ENCODE data around the gene SEC14L3.

SEC14L3 gene

GRCh38 chr22:30432520-30432919 is 39.3 kb downstream of the SEC14L3 start:
- TF ChIP-seq POLR2A (IDR thresholded peaks at IDR 0.05; ENCODE audit: extremely low read depth, insufficient read length) (no peak), MYC (IDR thresholded peaks at IDR 0.05; ENCODE audit: low read depth, low read length) (no peak), MAX (IDR thresholded peaks at IDR 0.05; ENCODE audit: low read depth, low read length) (no peak)
- TF ChIP-seq, protein P1, sequence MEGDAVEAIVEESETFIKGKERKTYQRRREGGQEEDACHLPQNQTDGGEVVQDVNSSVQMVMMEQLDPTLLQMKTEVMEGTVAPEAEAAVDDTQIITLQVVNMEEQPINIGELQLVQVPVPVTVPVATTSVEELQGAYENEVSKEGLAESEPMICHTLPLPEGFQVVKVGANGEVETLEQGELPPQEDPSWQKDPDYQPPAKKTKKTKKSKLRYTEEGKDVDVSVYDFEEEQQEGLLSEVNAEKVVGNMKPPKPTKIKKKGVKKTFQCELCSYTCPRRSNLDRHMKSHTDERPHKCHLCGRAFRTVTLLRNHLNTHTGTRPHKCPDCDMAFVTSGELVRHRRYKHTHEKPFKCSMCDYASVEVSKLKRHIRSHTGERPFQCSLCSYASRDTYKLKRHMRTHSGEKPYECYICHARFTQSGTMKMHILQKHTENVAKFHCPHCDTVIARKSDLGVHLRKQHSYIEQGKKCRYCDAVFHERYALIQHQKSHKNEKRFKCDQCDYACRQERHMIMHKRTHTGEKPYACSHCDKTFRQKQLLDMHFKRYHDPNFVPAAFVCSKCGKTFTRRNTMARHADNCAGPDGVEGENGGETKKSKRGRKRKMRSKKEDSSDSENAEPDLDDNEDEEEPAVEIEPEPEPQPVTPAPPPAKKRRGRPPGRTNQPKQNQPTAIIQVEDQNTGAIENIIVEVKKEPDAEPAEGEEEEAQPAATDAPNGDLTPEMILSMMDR (IDR thresholded peaks at IDR 0.05; ENCODE audit: low read depth, low read length) = no peak
- H3K4me3 ChIP-seq (ENCODE audit: low read depth, low read length) = no peak overlapping the region
- no peak for DNase-seq (ENCODE audit: low read depth)

DNA sequence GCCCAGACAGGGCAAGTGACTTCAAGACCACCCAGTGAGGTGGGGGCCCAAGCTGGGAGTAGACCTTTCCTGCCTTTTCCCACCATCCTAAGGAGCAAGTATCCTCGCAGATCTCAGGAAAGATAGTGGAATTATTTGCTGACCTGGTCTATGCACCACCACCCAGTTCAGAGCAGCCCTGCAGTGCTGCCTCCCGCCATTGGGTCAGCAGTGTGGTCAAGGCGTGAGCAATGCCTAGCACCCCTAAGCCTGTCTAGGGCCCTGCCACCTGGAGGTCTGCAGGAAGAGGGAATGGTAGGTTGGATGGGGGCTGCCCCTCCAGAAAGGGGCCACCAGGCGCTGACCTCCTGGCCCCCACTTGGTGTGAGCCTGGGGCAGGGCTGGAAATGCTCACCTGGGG is 39.7 kb downstream of the SEC14L3 start:
- H3K4me3 ChIP-seq (ENCODE audit: low read depth, low read length) = no peak overlapping the region

DNA sequence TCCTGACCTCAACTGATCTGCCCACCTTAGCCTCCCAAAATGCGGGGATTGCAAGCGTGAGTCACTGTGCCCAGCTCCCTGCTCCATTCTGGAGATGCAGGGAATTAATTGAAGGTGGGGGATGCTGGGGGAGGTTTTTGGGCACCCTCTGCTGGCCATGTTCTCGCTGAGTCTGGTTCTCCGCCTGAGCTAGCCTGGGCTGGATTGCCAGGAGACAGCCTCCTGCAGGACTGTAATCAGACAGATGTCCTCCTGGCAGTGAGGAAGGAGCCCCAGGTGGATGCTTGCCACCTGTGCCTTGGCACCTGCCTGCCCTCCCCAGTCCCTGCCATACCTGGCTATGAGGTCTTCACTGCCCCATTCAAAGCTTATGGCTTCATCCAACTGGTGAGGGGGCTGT is 40.9 kb downstream of the SEC14L3 start:
- no peak for DNase-seq (ENCODE audit: low read depth)
- TF ChIP-seq, protein P1 (IDR thresholded peaks at IDR 0.05; ENCODE audit: low read depth, low read length) = no peak
- TF ChIP-seq POLR2A (IDR thresholded peaks at IDR 0.05; ENCODE audit: extremely low read depth, insufficient read length) (no peak), MAX (IDR thresholded peaks at IDR 0.05; ENCODE audit: low read depth, low read length) (no peak), MYC (IDR thresholded peaks at IDR 0.05; ENCODE audit: low read depth, low read length) (no peak)
- no peak overlapping the region for H3K4me3 ChIP-seq (ENCODE audit: low read depth, low read length)

More for the DNA sequence above, 39.7 kb downstream of the SEC14L3 start:
- TF ChIP-seq MYC (IDR thresholded peaks at IDR 0.05; ENCODE audit: low read depth, low read length) = no peak
- TF ChIP-seq MAX (IDR thresholded peaks at IDR 0.05; ENCODE audit: low read depth, low read length) = no peak
- TF ChIP-seq, protein P1 (IDR thresholded peaks at IDR 0.05; ENCODE audit: low read depth, low read length) = no peak
- TF ChIP-seq POLR2A (IDR thresholded peaks at IDR 0.05; ENCODE audit: extremely low read depth, insufficient read length) = no peak
- no peak for DNase-seq (ENCODE audit: low read depth)

DNA sequence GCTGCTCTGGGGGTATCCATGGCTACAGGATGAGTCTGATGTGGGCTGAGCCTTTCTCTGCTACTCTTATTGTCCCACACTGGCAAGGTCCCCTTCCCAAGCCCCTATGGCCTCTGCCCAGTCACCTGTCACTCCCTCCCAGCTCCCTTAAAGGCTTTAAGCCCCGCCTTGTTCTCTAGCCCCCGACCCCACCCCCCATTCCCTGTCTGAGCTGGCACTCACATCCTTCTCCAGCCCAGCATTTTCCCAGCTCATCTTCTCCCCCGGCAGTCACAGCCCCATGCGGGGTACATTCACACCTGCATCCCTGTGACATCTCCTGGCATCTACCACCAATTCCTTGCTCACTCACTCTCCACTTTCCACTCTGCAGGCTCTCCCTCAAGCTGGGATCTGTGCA is 41.9 kb downstream of the SEC14L3 start:
- H3K4me3 ChIP-seq (ENCODE audit: low read depth, low read length) = no peak overlapping the region
- no peak for DNase-seq (ENCODE audit: low read depth)
- no peak for TF ChIP-seq MYC (IDR thresholded peaks at IDR 0.05; ENCODE audit: low read depth, low read length)
- TF ChIP-seq POLR2A (IDR thresholded peaks at IDR 0.05; ENCODE audit: extremely low read depth, insufficient read length) = no peak
- no peak for TF ChIP-seq MAX (IDR thresholded peaks at IDR 0.05; ENCODE audit: low read depth, low read length)
- TF ChIP-seq, protein P1 (IDR thresholded peaks at IDR 0.05; ENCODE audit: low read depth, low read length) = no peak

DNA sequence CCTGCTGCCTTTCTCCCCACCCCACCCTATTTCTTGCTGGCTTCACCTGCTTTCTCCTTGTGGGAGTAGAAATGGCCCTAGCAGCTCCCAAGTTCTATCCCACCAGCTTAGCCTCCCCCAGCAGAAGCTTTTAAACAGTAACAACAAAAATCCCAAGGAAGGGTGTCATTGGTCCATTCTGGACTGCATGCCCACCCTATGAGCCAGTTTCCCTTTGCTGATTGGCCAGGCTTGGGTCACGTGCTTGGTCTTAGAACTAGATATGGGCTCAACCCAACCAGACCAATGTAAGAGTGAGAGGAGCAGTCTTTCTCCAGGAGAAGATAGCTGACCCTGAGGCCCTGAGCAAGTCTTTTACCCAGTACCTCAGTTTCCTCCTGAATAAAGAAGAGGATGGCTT is 43.9 kb downstream of the SEC14L3 start:
- TF ChIP-seq, protein P1 (IDR thresholded peaks at IDR 0.05; ENCODE audit: low read depth, low read length) = no peak
- no peak for TF ChIP-seq MAX (IDR thresholded peaks at IDR 0.05; ENCODE audit: low read depth, low read length)

More for the DNA sequence above, 43.9 kb downstream of the SEC14L3 start:
- no peak for DNase-seq (ENCODE audit: low read depth)
- no peak overlapping the region for H3K4me3 ChIP-seq (ENCODE audit: low read depth, low read length)
